ENCODE data around the gene TIMM29. TPM values are rescaled to one million over a fixed set of nuclear protein-coding genes. Genes with fewer than 3 reads are reported as not detected.

The TIMM29 gene
- total and polyA plus RNA-seq, 9 of the 15 experiments (the other 6 are each of a cell fraction or from before 2014, with no cell fraction given), result 2.4 to 29.4 (median 16.3) TPM

DNA sequence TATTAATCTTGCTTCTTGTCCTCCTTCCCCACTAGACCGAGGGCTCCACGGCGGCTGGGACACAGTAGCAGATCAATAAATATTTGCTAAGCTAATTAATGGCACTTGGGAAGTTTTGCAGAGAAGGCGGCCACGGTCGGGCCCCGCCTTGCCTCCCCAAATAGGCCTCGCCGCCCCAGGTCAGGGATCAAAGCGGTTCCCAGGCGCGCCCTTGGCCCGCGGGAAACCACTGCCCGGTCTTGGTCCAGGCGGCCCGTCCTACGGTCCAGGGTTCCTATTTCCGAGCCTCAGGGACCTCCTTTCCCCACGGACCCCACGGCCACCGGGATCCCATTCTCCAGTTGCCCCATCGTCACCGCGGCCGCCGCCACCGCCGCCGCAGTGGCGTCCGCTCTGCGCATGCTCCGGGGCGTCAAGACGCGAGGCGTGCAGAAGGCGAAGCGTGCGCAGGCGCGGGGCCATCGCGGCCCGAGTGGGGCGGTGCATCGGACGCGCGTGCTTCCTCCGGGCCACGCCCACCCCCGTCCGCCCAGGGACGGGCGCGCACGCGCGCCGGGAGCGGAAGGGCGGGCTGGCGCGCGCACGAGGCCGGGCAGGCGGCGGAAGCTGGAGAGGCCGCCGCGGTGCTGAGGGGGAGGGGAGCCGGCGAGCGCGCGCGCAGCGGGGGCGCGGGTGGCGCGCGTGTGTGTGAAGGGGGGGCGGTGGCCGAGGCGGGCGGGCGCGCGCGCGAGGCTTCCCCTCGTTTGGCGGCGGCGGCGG lies 31.9 kb downstream of the TIMM29 start, which contains the start of gene SMARCA4 (continued):
- TF ChIP-seq SPI1 (IDR thresholded peaks at IDR 0.05; ENCODE audit: borderline replicate concordance, low read depth, low read length) (peak; percentile 55; the same call in 1 of the 2 replicates), SMARCE1 (IDR thresholded peaks at IDR 0.05) (peak; percentile 42; the same call in 1 of the 2 replicates), MBD2 (IDR thresholded peaks at IDR 0.05; ENCODE audit: borderline replicate concordance, low read depth) (no peak), RB1 (IDR thresholded peaks at IDR 0.05; ENCODE audit: low read depth) (peak; percentile 80), FOXJ3 (CRISPR knock-in tag; IDR thresholded peaks at IDR 0.05) (no peak), ESRRB (CRISPR knock-in tag; IDR thresholded peaks at IDR 0.05; ENCODE audit: borderline replicate concordance) (no peak), HDGF (IDR thresholded peaks at IDR 0.05) (no peak), ZFX (CRISPR knock-in tag; IDR thresholded peaks at IDR 0.05) (peak; percentile 100), CBX2 (IDR thresholded peaks at IDR 0.05; ENCODE audit: insufficient read depth, low read length, poor library complexity, severe bottlenecking) (no peak), SLC30A9 (CRISPR knock-in tag; IDR thresholded peaks at IDR 0.05) (no peak), ZNF695 (CRISPR knock-in tag; IDR thresholded peaks at IDR 0.05) (peak; percentile 69; the same call in 1 of the 2 replicates), LARP7 (IDR thresholded peaks at IDR 0.05) (no peak), KLF1 (tag; IDR thresholded peaks at IDR 0.05) (0 out of 2 replicates have a peak, but pooled peaks have one; percentile 61), ZC3H8 (IDR thresholded peaks at IDR 0.05) (no peak), PYGO2 (tag; IDR thresholded peaks at IDR 0.05) (no peak), ZNF316 (IDR thresholded peaks at IDR 0.05) (no peak), EHMT2 (IDR thresholded peaks at IDR 0.05) (no peak), NFE2L1 (tag; IDR thresholded peaks at IDR 0.05; ENCODE audit: borderline replicate concordance, low read depth) (no peak), HIVEP1 (CRISPR knock-in tag; IDR thresholded peaks at IDR 0.05) (no peak), CEBPB (tag; IDR thresholded peaks at IDR 0.05) (peak; percentile 47; the same call in 1 of the 2 replicates), CHD1 (IDR thresholded peaks at IDR 0.05; ENCODE audit: low read length) (no peak), ARID2 (IDR thresholded peaks at IDR 0.05) (no peak)
- TF ChIP-seq, protein P1, sequence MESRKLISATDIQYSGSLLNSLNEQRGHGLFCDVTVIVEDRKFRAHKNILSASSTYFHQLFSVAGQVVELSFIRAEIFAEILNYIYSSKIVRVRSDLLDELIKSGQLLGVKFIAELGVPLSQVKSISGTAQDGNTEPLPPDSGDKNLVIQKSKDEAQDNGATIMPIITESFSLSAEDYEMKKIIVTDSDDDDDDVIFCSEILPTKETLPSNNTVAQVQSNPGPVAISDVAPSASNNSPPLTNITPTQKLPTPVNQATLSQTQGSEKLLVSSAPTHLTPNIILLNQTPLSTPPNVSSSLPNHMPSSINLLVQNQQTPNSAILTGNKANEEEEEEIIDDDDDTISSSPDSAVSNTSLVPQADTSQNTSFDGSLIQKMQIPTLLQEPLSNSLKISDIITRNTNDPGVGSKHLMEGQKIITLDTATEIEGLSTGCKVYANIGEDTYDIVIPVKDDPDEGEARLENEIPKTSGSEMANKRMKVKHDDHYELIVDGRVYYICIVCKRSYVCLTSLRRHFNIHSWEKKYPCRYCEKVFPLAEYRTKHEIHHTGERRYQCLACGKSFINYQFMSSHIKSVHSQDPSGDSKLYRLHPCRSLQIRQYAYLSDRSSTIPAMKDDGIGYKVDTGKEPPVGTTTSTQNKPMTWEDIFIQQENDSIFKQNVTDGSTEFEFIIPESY (CRISPR knock-in tag; IDR thresholded peaks at IDR 0.05), result peak; percentile 66; the same call in 1 of the 2 replicates
- TF ChIP-seq, protein P2, sequence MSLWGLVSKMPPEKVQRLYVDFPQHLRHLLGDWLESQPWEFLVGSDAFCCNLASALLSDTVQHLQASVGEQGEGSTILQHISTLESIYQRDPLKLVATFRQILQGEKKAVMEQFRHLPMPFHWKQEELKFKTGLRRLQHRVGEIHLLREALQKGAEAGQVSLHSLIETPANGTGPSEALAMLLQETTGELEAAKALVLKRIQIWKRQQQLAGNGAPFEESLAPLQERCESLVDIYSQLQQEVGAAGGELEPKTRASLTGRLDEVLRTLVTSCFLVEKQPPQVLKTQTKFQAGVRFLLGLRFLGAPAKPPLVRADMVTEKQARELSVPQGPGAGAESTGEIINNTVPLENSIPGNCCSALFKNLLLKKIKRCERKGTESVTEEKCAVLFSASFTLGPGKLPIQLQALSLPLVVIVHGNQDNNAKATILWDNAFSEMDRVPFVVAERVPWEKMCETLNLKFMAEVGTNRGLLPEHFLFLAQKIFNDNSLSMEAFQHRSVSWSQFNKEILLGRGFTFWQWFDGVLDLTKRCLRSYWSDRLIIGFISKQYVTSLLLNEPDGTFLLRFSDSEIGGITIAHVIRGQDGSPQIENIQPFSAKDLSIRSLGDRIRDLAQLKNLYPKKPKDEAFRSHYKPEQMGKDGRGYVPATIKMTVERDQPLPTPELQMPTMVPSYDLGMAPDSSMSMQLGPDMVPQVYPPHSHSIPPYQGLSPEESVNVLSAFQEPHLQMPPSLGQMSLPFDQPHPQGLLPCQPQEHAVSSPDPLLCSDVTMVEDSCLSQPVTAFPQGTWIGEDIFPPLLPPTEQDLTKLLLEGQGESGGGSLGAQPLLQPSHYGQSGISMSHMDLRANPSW (CRISPR knock-in tag; IDR thresholded peaks at IDR 0.05), result 0 out of 2 replicates have a peak, but pooled peaks have one; percentile 57
- TF ChIP-seq, protein P3, sequence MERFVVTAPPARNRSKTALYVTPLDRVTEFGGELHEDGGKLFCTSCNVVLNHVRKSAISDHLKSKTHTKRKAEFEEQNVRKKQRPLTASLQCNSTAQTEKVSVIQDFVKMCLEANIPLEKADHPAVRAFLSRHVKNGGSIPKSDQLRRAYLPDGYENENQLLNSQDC (CRISPR knock-in tag; IDR thresholded peaks at IDR 0.05), result peak; percentile 97
- TF ChIP-seq, protein P4, sequence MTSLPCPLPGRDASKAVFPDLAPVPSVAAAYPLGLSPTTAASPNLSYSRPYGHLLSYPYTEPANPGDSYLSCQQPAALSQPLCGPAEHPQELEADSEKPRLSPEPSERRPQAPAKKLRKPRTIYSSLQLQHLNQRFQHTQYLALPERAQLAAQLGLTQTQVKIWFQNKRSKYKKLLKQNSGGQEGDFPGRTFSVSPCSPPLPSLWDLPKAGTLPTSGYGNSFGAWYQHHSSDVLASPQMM (CRISPR knock-in tag; IDR thresholded peaks at IDR 0.05), result no peak

Data from K562 (cell line).